ENCODE data around the gene FNDC8. TPM values are rescaled to one million over a fixed set of nuclear protein-coding genes. Genes with fewer than 3 reads are reported as not detected.
A peak's percentile ranks its signal among the peaks of the same experiment; 100 is the strongest.

Gene FNDC8
- total RNA-seq, 2 experiments from 2014 or later = not detected

DNA sequence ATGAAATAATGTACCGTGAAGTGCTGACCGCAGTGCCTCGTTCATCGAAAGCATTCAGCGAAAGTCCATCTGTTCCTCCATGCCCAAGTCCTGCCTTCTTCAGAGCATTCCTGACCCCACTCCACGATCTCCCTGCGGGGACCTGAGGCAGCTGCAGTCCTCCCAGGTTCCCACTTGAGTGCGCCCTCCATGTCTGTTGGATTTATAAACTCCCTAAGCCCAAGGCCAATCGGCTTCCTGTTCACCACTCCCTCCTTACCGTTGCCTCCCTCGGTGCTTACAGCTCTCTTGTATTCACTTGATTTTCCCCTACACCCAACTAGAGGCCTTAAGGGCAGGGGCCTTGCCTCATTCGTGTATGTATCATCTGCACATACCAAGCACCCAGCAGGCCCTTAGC lies 4.6 kb upstream of the FNDC8 start:
- Histone ChIP-seq H2AFZ (ENCODE audit: low read length) (no peak overlapping the region), H3K36me3 (ENCODE audit: insufficient read depth, low read length) (peaks cover 28% of the 10 kb centered on the region), H3K4me2 (ENCODE audit: low read length) (no peak overlapping the region), H3K79me2 (ENCODE audit: insufficient read depth, low read depth, low read length) (peaks cover 15% of the 10 kb centered on the region; the same call in 1 of the 2 replicates), H3K4me1 (ENCODE audit: insufficient read depth, low read length, poor library complexity, severe bottlenecking) (peaks cover 10% of the 10 kb centered on the region), H3K4me3 (ENCODE audit: low read depth, low read length, poor library complexity, severe bottlenecking) (no peak overlapping the region), H3K9me2 (ENCODE audit: insufficient read depth, low read length) (no peaks in the 10 kb centered on the region), H4K20me1 (ENCODE audit: insufficient read depth, low read length) (no peaks in the 10 kb centered on the region), H3K9me3 (ENCODE audit: low read length) (no peaks in the 10 kb centered on the region), H3K27ac (ENCODE audit: low read depth, low read length, poor library complexity, severe bottlenecking) (no peak overlapping the region)
- ChIA-PET POLR2A (no interaction called here), CTCF (ENCODE audit: unreplicated experiment) (no interaction called here)
- no peak for DNase-seq (ENCODE audit: low spot score)
- no TSS peak for BruUV-seq (replicated peaks)
- intact Hi-C loops (cut with micrococcal nuclease; ENCODE audit: unreplicated experiment) = loop anchor here (5.0 to 10.0 kb wide), 3 partner anchors 135 to 692 kb away; partner anchors contain the start of gene LIG3
- TF ChIP-seq, protein P1, sequence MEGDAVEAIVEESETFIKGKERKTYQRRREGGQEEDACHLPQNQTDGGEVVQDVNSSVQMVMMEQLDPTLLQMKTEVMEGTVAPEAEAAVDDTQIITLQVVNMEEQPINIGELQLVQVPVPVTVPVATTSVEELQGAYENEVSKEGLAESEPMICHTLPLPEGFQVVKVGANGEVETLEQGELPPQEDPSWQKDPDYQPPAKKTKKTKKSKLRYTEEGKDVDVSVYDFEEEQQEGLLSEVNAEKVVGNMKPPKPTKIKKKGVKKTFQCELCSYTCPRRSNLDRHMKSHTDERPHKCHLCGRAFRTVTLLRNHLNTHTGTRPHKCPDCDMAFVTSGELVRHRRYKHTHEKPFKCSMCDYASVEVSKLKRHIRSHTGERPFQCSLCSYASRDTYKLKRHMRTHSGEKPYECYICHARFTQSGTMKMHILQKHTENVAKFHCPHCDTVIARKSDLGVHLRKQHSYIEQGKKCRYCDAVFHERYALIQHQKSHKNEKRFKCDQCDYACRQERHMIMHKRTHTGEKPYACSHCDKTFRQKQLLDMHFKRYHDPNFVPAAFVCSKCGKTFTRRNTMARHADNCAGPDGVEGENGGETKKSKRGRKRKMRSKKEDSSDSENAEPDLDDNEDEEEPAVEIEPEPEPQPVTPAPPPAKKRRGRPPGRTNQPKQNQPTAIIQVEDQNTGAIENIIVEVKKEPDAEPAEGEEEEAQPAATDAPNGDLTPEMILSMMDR (conservative IDR thresholded peaks at IDR 0.05; ENCODE audit: low read length) = no peak
- no peak for TF ChIP-seq EZH2phosphoT487 (IDR thresholded peaks at IDR 0.05; ENCODE audit: borderline replicate concordance, low read depth, low read length)

DNA sequence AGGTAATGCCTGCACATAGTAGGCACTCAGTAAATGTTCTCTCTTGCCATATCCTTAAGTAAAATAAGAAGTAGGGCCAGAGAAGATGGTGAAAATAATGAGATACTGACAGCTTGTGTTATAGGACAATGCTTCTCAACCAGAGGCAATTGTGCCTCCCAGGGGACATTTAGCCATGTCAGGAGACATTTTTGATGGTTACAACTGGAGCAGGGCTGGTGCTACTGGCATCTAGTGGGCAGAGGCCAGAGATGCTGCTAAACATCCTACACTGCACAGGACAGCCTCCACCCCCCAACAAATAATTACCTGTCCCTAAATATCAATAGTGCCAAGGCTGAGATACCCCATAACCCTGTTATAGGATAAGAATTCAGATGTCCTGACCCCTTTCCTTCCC lies 3.4 kb upstream of the FNDC8 start:
- H3K4me1 ChIP-seq (ENCODE audit: insufficient read depth, low read length, poor library complexity, severe bottlenecking) = peaks cover 10% of the 10 kb centered on the region
- no peaks in the 10 kb centered on the region for H3K9me3 ChIP-seq (ENCODE audit: low read length)
- H3K36me3 ChIP-seq (ENCODE audit: insufficient read depth, low read length) = peaks cover 28% of the 10 kb centered on the region
- intact Hi-C loops (cut with micrococcal nuclease; ENCODE audit: unreplicated experiment) = loop anchor here (2.0 to 10.0 kb wide), 5 partner anchors 29 to 693 kb away; partner anchors contain the start of gene LIG3
- H2AFZ ChIP-seq (ENCODE audit: low read length) = no peak overlapping the region
- TF ChIP-seq EZH2phosphoT487 (IDR thresholded peaks at IDR 0.05; ENCODE audit: borderline replicate concordance, low read depth, low read length) = no peak
- TF ChIP-seq, protein P1 (conservative IDR thresholded peaks at IDR 0.05; ENCODE audit: low read length) = peak; percentile 69
- CTCF ChIA-PET (ENCODE audit: unreplicated experiment) = interaction anchor here (0.6 kb wide), 1 partner anchor 9 kb away, joined by 3 read pairs; no protein-coding TSS in a partner anchor
- POLR2A ChIA-PET = no interaction called here
- H4K20me1 ChIP-seq (ENCODE audit: insufficient read depth, low read length) = no peaks in the 10 kb centered on the region
- H3K27ac ChIP-seq (ENCODE audit: low read depth, low read length, poor library complexity, severe bottlenecking) = no peak overlapping the region
- BruUV-seq (replicated peaks) = no TSS peak
- no peaks in the 10 kb centered on the region for H3K9me2 ChIP-seq (ENCODE audit: insufficient read depth, low read length)
- DNase-seq (ENCODE audit: low spot score) = peak; percentile 63
- H3K79me2 ChIP-seq (ENCODE audit: insufficient read depth, low read depth, low read length) = peaks cover 15% of the 10 kb centered on the region; the same call in 1 of the 2 replicates
- H3K4me2 ChIP-seq (ENCODE audit: low read length) = peak overlapping the region; percentile 81
- H3K4me3 ChIP-seq (ENCODE audit: low read depth, low read length, poor library complexity, severe bottlenecking) = peak overlapping the region; percentile 93

All from OCI-LY7 (cell line).